ENCODE results near the gene ST8SIA5.

- TF ChIP-seq CTCF (IDR thresholded peaks at IDR 0.05; ENCODE audit: insufficient read depth, low read length) (no peak), SPI1 (IDR thresholded peaks at IDR 0.05; ENCODE audit: borderline replicate concordance, low read depth) (no peak), REST (IDR thresholded peaks at IDR 0.05; ENCODE audit: insufficient replicate concordance, low read depth) (no peak), POLR2AphosphoS5 (IDR thresholded peaks at IDR 0.05; ENCODE audit: low read depth) (no peak)
Observed at GRCh38 chr18:46793565-46793964, 36.7 kb upstream of the ST8SIA5 start.

Measured in HL-60 (cell line).